Pancreas (tissue), 10 donors: ENCODE results near the gene STAT3. TPM values are rescaled to one million over a fixed set of nuclear protein-coding genes. Genes with fewer than 3 reads are reported as not detected.
"Not testable (repeated sequence)": the region's sequence is repeated elsewhere in the genome, so short reads cannot be mapped to it uniquely, and the experiment has no call there.

ENCODE experiments used
- ATAC-seq, 4 donors: fragments of 200-7000 bp; cut with Tn5 transposase; one replicate each; pipeline versions ENCODE4 v1.8.0 to v1.9.1; 2020; ENCODE audit warnings: mild to moderate bottlenecking in 4 of 4, moderate library complexity in 4 of 4
- DNase-seq, 6 donors: peaks; one replicate each; pipeline ENCODE4 v3.0.0-alpha.2; 2020
- FAIRE-seq: peaks from 2 replicates; lab custom pipeline; 2012; peaks lifted over from hg19 to GRCh38; lab: Jason Lieb, UNC
- H3K27ac ChIP-seq, 4 donors: fragments of 200-600 bp; sonication (generic); 1 replicate in 3 of 4; 2 replicates in 1 of 4; pipeline versions ENCODE4 v1.5.0 to v1.8.0; 2020
- H3K27me3 ChIP-seq, 4 donors: fragments of 200-600 bp; one replicate each; pipeline ENCODE4 v1.8.0; 2021
- H3K36me3 ChIP-seq, 3 donors: fragments of 200-600 bp; sonication (generic) in 1 of 3; one replicate each; pipeline versions ENCODE4 v1.5.0 to v1.8.0; 2020 to 2021
- H3K4me1 ChIP-seq, 3 donors: fragments of 200-600 bp; one replicate each; pipeline ENCODE4 v1.8.0; 2021
- H3K4me3 ChIP-seq, 4 donors: fragments of 200-600 bp; sonication (generic) in 2 of 4; one replicate each; pipeline versions ENCODE4 v1.5.0 to v1.8.0; 2020 to 2021
- H3K9me3 ChIP-seq, 4 donors: fragments of 200-600 bp; one replicate each; pipeline ENCODE4 v1.8.0; 2021
- WGBS, 2 donors: extraction: QIAGEN DNeasy Blood & Tissue Kit; methylation state at CpG; one replicate each; pipeline ENCODE4 v1.1.7; 2013; 5-methylcytosine and 5-hydroxymethylcytosine counted together
- intact Hi-C, 3 donors: fragments of 100-400 bp; cut with DNase I; formaldehyde crosslinking; loops; one replicate each; pipeline versions ENCODE4 v1.11.1 to v1.14.2; 2022
- polyA plus RNA-seq, 2 donors: library from polyadenylated mRNA; stranded (reverse); fragments of 200-250 nt; gene quantifications; one replicate each; pipeline ENCODE4 v1.2.3, GENCODE V29; 2013
- total RNA-seq, 6 donors: library from RNA; stranded (reverse); fragmentation: NEBNext Ultra II Directional in 4 of 6; extraction: Animal tissue kit (Norgen Biotek cat#: 25700) in 4 of 6; gene quantifications; one replicate each; pipeline versions ENCODE4 v1.2.1 to v1.2.4, GENCODE V29; 2021 to 2023
- TF ChIP-seq, protein P1 (sequence below), 4 donors: fragments of 200-600 bp; sonication (generic) in 3 of 4; IDR thresholded peaks; one replicate each; pipeline versions ENCODE4 v1.5.0 to v1.8.0; 2021; ENCODE audit warnings: antibody characterized with exemption in 4 of 4
- donor health status: healthy with polysubstance abuse.
- donor health status: DM: no; HTN: no; CAD: no; lungs with moderate emphysema.
- donor health status: DM: no; HTN: no; CAD: no.
- donor health status: control.
- donor health status: control.
- donor health status: Bipolar disorder and iron deficiency.
- donor health status: DM: yes; HTN: yes; CAD: no.
- donor health status: DM: no; HTN: no; CAD: no.
- donor health status: DM: no; HTN: no; CAD: no.
- donor health status: DM: yes; HTN: yes; CAD: no.

Gene STAT3
- total and polyA plus RNA-seq, 8 donors = 37.9 to 127 (median 70.6) TPM

DNA sequence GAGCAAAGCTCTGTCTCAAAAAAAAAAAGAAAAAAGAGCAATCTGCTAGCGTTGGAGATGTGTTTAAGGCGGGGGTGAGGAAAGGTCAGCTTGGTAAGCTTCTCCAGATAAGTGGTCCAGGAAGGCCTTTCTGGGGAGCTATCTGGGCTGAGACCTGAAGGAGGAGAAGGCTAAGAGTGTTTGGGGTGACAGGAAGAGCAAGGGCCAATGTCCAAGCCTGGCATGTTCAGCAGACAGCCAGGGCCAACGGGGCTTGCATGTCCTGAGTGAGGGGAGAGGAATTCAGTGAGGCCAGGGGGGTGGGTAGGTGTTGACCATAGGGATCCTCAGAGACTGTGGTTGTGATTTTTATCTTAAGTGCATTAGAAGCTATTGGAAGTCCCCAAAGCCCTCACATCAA lies 84.5 kb downstream of the STAT3 start:
- intact Hi-C loops = no loop called here
- ATAC-seq (no peak), DNase-seq (no peak), FAIRE-seq (no peak)
- Histone ChIP-seq H3K36me3 (peaks cover 0 to 5% (median 0%) of the 10 kb centered on the region in 3 donors), H3K9me3 (no peaks in the 10 kb centered on the region), H3K4me3 (no peak overlapping the region), H3K27me3 (no peaks in the 10 kb centered on the region), H3K27ac (no peak overlapping the region), H3K4me1 (no peaks in the 10 kb centered on the region)
- TF ChIP-seq, protein P1, sequence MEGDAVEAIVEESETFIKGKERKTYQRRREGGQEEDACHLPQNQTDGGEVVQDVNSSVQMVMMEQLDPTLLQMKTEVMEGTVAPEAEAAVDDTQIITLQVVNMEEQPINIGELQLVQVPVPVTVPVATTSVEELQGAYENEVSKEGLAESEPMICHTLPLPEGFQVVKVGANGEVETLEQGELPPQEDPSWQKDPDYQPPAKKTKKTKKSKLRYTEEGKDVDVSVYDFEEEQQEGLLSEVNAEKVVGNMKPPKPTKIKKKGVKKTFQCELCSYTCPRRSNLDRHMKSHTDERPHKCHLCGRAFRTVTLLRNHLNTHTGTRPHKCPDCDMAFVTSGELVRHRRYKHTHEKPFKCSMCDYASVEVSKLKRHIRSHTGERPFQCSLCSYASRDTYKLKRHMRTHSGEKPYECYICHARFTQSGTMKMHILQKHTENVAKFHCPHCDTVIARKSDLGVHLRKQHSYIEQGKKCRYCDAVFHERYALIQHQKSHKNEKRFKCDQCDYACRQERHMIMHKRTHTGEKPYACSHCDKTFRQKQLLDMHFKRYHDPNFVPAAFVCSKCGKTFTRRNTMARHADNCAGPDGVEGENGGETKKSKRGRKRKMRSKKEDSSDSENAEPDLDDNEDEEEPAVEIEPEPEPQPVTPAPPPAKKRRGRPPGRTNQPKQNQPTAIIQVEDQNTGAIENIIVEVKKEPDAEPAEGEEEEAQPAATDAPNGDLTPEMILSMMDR (IDR thresholded peaks at IDR 0.05) = no peak
- WGBS, 2 donors = 89 to 93% methylated on average over 3 of the region's 3 CpGs

DNA sequence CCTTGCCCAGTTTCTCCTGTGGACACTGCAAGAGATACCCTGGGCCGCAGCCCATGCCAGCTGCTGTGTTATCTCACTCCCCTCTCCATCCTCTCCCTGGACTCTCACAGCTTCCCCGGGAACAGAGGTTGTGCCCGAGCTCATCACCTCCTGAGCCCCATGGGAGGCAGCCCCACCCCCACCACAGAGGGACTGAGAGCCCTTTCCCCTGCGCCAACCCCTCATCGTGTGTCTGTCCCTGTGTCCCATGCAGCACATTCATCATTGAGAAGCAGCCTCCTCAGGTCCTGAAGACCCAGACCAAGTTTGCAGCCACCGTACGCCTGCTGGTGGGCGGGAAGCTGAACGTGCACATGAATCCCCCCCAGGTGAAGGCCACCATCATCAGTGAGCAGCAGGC lies 87.2 kb downstream of the STAT3 start:
- no peaks in the 10 kb centered on the region for H3K4me1 ChIP-seq
- 84 to 90% methylated on average over 9 of the region's 9 CpGs for WGBS, 2 donors
- intact Hi-C loops = no loop called here
- no peaks in the 10 kb centered on the region for H3K9me3 ChIP-seq
- H3K4me3 ChIP-seq = no peak overlapping the region
- DNase-seq (no peak), ATAC-seq (no peak), FAIRE-seq (no peak)
- H3K27ac ChIP-seq = no peak overlapping the region
- TF ChIP-seq, protein P1 (IDR thresholded peaks at IDR 0.05) = no peak
- H3K36me3 ChIP-seq = no peaks in the 10 kb centered on the region
- no peaks in the 10 kb centered on the region for H3K27me3 ChIP-seq

DNA sequence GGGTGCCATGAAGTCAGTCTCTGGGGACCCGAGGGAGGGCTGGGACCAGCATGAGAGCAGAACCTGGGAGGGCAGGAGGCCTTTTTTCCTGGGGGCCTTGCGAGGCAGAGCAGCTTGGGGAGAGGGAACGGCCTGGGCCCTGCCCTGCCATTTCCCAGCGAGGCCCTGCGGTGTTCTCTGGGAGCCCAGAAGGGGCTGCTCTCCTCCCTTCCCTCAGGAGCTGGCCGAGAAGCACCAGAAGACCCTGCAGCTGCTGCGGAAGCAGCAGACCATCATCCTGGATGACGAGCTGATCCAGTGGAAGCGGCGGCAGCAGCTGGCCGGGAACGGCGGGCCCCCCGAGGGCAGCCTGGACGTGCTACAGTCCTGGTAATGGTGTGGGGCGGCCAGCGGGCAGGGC lies 88.3 kb downstream of the STAT3 start:
- H3K36me3 ChIP-seq, FAIRE-seq, H3K27me3 ChIP-seq, H3K4me3 ChIP-seq, intact Hi-C loops, H3K4me1 ChIP-seq, ATAC-seq, H3K9me3 ChIP-seq, DNase-seq, H3K27ac ChIP-seq: not testable (repeated sequence)
- WGBS, 2 donors = 100% methylated on average over 2 of the region's 17 CpGs

DNA sequence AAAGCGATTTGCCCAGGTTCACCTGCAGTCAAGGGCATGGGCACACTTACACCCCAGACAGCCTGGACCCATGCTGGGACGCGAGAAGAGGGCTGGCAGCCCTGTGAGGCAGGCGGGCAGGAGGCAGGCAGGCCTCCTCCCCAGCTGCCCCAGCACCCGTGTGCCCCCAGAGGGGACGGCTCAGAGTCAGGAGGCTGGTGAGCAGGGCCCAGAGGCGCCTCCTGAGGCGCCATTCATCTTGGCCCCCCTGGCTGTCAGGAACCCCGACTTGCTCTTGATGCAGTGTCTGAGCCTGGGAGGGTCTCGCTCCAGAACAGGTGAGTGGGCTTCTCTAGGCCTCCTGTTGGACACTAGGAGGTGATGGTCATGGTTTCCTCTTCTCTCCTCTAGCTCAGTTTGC lies 88.9 kb downstream of the STAT3 start:
- intact Hi-C loops, DNase-seq, ATAC-seq, H3K27ac ChIP-seq, H3K36me3 ChIP-seq, H3K4me3 ChIP-seq, H3K4me1 ChIP-seq, FAIRE-seq, H3K27me3 ChIP-seq, H3K9me3 ChIP-seq: not testable (repeated sequence)
- 89 to 92% methylated on average over 10 of the region's 10 CpGs for WGBS, 2 donors

DNA sequence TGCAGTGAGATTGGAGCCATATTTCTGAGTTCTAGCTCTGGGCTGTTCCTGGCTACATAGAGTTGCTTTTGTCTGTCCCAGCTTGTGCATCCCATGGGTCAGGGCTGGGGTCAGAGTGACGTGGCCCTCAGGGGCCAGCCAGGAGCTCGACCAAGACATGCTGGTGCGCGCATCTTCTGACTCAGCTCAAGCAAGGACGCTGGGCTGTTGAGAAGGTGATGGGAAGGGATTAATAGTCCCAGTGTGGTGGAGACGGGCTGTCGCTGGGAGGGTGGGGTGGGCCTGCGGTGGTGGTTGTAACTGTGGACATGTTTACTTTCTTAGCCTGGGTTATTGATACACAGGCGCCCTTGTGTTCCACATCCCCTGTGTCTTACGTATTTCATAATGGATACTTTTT lies 90.5 kb downstream of the STAT3 start:
- H3K9me3 ChIP-seq, H3K4me3 ChIP-seq, H3K27ac ChIP-seq, DNase-seq, ATAC-seq, H3K27me3 ChIP-seq, H3K4me1 ChIP-seq, H3K36me3 ChIP-seq, FAIRE-seq, intact Hi-C loops: not testable (repeated sequence)
- 78 to 90% methylated on average over 5 to 10 of the region's 10 CpGs for whole genome bisulfite sequencing, 2 donors

DNA sequence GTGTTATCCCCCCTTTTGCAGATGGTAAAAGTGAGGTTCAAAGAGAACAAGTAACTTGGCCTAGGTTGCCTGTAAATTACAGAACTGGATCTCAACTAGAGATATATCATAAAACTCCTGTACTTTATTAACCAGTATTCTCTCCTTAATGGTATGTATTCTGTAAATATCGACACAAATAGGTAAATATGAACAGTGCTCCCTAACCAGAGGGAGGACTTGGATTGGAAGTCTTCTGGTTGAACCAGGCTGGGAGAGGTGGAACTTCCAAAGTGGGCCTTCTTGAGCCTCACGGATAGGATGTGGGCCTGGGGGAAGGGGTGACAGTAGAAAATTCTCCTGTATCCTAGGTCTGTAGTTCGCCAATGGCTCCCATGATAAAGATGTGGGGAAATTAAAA lies 92.2 kb downstream of the STAT3 start:
- TF ChIP-seq, protein P1 (IDR thresholded peaks at IDR 0.05) = no peak
- DNase-seq = no peak
- Histone ChIP-seq H3K36me3 (peaks cover 0 to 3% (median 0%) of the 10 kb centered on the region in 3 donors), H3K27me3 (no peaks in the 10 kb centered on the region), H3K9me3 (no peaks in the 10 kb centered on the region), H3K27ac (no peak overlapping the region), H3K4me3 (no peak overlapping the region), H3K4me1 (no peaks in the 10 kb centered on the region)
- 85 to 87% methylated on average over 3 of the region's 3 CpGs for WGBS, 2 donors
- ATAC-seq = no peak
- intact Hi-C loops = no loop called here
- FAIRE-seq = no peak
